Measurements from ENCODE around the gene SLC66A1. TPM values are rescaled to one million over a fixed set of nuclear protein-coding genes. Genes with fewer than 3 reads are reported as not detected.

Gene SLC66A1
- total and polyA plus RNA-seq, 7 donors: 8.0 to 25.8 (median 18.0) TPM

DNA sequence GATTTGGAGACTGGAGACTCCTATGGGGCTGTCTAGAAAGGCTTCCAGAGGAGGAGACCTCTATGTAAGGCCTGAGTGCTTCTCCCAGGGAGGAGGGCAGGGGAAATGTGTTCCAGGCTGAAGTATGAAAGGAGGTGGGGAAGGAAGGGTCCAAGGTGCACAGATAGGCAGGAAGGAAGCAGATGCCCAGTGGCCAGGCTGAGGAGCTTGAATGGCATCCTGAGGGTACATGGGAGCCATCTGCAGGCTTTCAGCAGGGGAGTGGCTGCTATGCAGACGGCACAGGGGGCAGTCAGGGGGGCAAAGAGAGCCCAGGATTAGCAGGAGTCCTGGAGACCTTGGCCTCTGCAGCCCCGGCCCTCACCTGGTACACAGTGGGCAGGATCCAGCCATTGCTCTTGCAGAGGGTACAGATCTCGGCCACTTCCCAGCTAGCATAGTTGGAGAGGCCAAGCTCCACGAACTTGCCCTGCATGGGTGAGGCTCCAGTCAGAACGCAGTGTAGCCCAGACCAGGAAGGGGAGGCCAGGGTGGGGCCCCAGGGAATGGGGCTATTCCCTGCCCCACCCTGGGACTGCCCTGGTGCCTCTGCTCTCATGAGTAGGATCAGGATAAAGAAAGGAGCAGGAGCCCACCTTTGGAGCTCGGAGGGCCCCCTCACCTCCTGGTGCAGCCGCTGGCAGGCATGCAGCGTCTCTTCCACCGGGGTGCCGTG, 4.2 kb upstream of the SLC66A1 start:
- no peak for DNase-seq
- no peaks in the 10 kb centered on the region for H3K9me3 ChIP-seq
- 89 to 93% (median 89%) methylated on average over 10 of the region's 10 CpGs for whole genome bisulfite sequencing, 3 donors
- ATAC-seq: no peak
- no peak overlapping the region for H3K27ac ChIP-seq
- H3K4me3 ChIP-seq: no peak overlapping the region
- TF ChIP-seq CTCF (IDR thresholded peaks at IDR 0.05): no peak
- H3K4me1 ChIP-seq: peaks cover 9% of the 10 kb centered on the region
- peaks cover 8 to 57% of the 10 kb centered on the region in 2 donors for H3K36me3 ChIP-seq (ENCODE audit: insufficient read depth in 1 of 2, low read depth in 1 of 2)
- no peaks in the 10 kb centered on the region for H3K27me3 ChIP-seq (ENCODE audit: insufficient read depth in 3 of 3, low read length in 2 of 3)
- intact Hi-C loops (cut with DNase I): no loop called here

GRCh38 chr1:19308509-19308907, 3.6 kb upstream of the SLC66A1 start:
- Histone ChIP-seq H3K27me3 (ENCODE audit: insufficient read depth in 3 of 3, low read length in 2 of 3) (no peaks in the 10 kb centered on the region), H3K9me3 (no peaks in the 10 kb centered on the region), H3K4me3 (no peak overlapping the region), H3K27ac (no peak overlapping the region), H3K4me1 (peaks cover 15% of the 10 kb centered on the region), H3K36me3 (ENCODE audit: insufficient read depth in 1 of 2, low read depth in 1 of 2) (peaks cover 5 to 51% of the 10 kb centered on the region in 2 donors)
- ATAC-seq (no peak), DNase-seq (no peak)
- intact Hi-C loops (cut with DNase I): no loop called here
- TF ChIP-seq CTCF (IDR thresholded peaks at IDR 0.05): no peak
- WGBS, 3 donors: 94 to 96% (median 96%) methylated on average over 3 of the region's 3 CpGs

DNA sequence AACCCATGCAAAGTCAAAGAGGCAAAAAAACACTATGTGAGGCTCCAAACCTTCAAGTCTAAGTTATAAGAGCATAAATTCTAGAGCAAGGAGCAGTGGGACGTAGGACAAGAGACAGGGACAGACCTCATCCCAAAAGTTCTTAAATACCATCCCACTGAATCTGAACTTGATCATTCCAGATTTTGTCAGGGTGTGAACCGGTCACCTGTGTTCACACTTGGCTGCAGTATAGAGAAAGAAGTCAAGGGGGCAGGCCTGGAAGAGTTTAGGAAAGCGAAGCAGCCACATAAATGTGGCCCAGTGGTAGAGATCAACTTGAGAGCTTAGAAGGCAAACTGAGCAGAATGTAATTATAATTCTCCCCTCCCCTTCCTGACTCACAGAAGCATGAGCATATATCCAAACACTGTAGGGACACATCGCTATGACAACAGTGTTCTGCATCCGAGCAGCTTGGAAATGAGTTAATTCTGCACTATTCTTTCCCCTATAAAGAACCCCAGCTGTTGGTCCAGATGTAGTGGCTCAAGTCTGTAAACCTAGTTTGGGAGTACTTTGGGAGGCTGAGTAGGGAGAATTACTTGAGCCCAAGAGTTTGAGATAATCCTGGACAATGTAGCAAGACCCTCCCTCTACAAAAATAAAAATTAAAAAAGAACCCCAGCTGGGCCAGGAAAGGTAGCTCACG, 2.9 kb upstream of the SLC66A1 start:
- DNase-seq: no peak
- TF ChIP-seq CTCF (IDR thresholded peaks at IDR 0.05): no peak
- 85 to 87% (median 86%) methylated on average over 6 of the region's 6 CpGs for WGBS, 3 donors
- Histone ChIP-seq H3K4me1 (peaks cover 20% of the 10 kb centered on the region), H3K27me3 (ENCODE audit: insufficient read depth in 3 of 3, low read length in 2 of 3) (no peaks in the 10 kb centered on the region), H3K4me3 (no peak overlapping the region), H3K9me3 (no peaks in the 10 kb centered on the region), H3K36me3 (ENCODE audit: insufficient read depth in 1 of 2, low read depth in 1 of 2) (peaks cover 5 to 49% of the 10 kb centered on the region in 2 donors), H3K27ac (no peak overlapping the region)
- no peak for ATAC-seq
- intact Hi-C loops (cut with DNase I): no loop called here

- 86 to 92% (median 90%) methylated on average over 7 of the region's 7 CpGs for WGBS, 3 donors
- TF ChIP-seq CTCF (IDR thresholded peaks at IDR 0.05): no peak
- H3K4me3 ChIP-seq: no peak overlapping the region
- peaks cover 5 to 41% of the 10 kb centered on the region in 2 donors for H3K36me3 ChIP-seq (ENCODE audit: insufficient read depth in 1 of 2, low read depth in 1 of 2)
- H3K9me3 ChIP-seq: no peaks in the 10 kb centered on the region
- intact Hi-C loops (cut with DNase I): loop anchor here in 1 of 2 donors (5.0 kb wide), 1 partner anchor 58 kb away; the partner anchor contains the start of genes EMC1 and MRTO4
- peaks cover 20% of the 10 kb centered on the region for H3K4me1 ChIP-seq
- no peak overlapping the region for H3K27ac ChIP-seq
- ATAC-seq: no peak
- no peaks in the 10 kb centered on the region for H3K27me3 ChIP-seq (ENCODE audit: insufficient read depth in 3 of 3, low read length in 2 of 3)
- DNase-seq: no peak
These were observed 2.1 kb upstream of the SLC66A1 start for GRCh38 chr1:19310061-19310460.
